HG03060 (cell line): ENCODE results near the gene MCM10.
"Not testable (repeated sequence)": the region's sequence is repeated elsewhere in the genome, so short reads cannot be mapped to it uniquely, and the experiment has no call there.

Experiments
- ATAC-seq: cut with Tn5 transposase; IDR thresholded peaks from one replicate; pipeline ENCODE4 v1.9.1; 2021; ENCODE audit warnings: low read depth, moderate number of reproducible peaks; ENCODE audit not compliant: unreplicated experiment

Gene MCM10

GRCh38 chr10:13160934-13161856 lies at the start of gene MCM10:
Gene MCM10, plus strand, starts transcription at chr10:13161558. Its CDS starts 2,645 bp downstream, at chr10:13164203.
- peak; percentile 96 for ATAC-seq

GRCh38 chr10:13113544-13113943 lies 47.8 kb upstream of the MCM10 start:
- ATAC-seq = no peak

GRCh38 chr10:13115832-13116803 lies 45.2 kb upstream of the MCM10 start:
- ATAC-seq = no peak

GRCh38 chr10:13117841-13118783 lies 43.2 kb upstream of the MCM10 start:
- no peak for ATAC-seq

GRCh38 chr10:13118784-13119410 lies 42.5 kb upstream of the MCM10 start:
- ATAC-seq = no peak

- ATAC-seq = no peak
Measured at GRCh38 chr10:13120786-13121499, 40.4 kb upstream of the MCM10 start.

GRCh38 chr10:13121500-13121854 lies 39.9 kb upstream of the MCM10 start:
- no peak for ATAC-seq

GRCh38 chr10:13136651-13137050 lies 24.7 kb upstream of the MCM10 start:
- no peak for ATAC-seq

GRCh38 chr10:13139150-13139549 lies 22.2 kb upstream of the MCM10 start:
- no peak for ATAC-seq

GRCh38 chr10:13139676-13140075 lies 21.7 kb upstream of the MCM10 start:
- no peak for ATAC-seq

- no peak for ATAC-seq
Measured at GRCh38 chr10:13140627-13141190, 20.6 kb upstream of the MCM10 start.

GRCh38 chr10:13143766-13144165 lies 17.6 kb upstream of the MCM10 start:
- ATAC-seq = no peak

GRCh38 chr10:13144814-13145213 lies 16.5 kb upstream of the MCM10 start:
- no peak for ATAC-seq

- no peak for ATAC-seq
Measured at GRCh38 chr10:13146379-13146778, 15.0 kb upstream of the MCM10 start.

GRCh38 chr10:13147161-13147560 lies 14.2 kb upstream of the MCM10 start:
- no peak for ATAC-seq

- no peak for ATAC-seq
Measured at GRCh38 chr10:13152296-13152695, 9.1 kb upstream of the MCM10 start.

- not testable (repeated sequence) for ATAC-seq
Measured at GRCh38 chr10:13155860-13156259, 5.5 kb upstream of the MCM10 start.

- no peak for ATAC-seq
Measured at GRCh38 chr10:13158401-13158800, 3.0 kb upstream of the MCM10 start.

GRCh38 chr10:13161857-13162271 lies 506 bp downstream of the MCM10 start:
- no peak for ATAC-seq
